ENCODE results near the gene KLF11.

DNA sequence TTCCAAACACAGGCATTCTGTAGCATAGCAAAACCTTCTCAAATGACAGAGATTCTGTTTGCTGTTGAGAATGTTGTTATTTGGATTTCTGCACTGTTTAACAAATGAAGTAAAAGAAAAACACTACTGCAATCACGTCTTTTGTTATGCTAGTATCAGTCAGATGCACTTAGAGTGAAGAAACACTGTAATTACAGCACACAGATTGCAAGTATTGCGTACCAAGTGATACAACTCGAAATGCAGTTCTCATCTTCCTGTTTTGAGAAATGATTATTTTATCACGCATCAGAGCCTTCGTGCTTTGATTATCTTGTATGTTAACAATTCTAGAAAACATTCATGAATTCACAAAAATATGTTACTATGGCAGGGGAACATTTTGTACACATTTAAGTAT is 41.8 kb upstream of the KLF11 start:
- TF ChIP-seq CTCF (IDR thresholded peaks at IDR 0.05) (no peak), POLR2AphosphoS5 (IDR thresholded peaks at IDR 0.05; ENCODE audit: insufficient read depth in 1 of 2, low read depth in 1 of 2) (no peak), POLR2A (IDR thresholded peaks at IDR 0.05) (no peak)

Data from vagina (tissue), 2 donors.